GM18907 (cell line): ENCODE measurements around the gene CABYR.

Experiments
- ATAC-seq: cut with Tn5 transposase; IDR thresholded peaks from one replicate; pipeline ENCODE4 v1.9.1; 2021; ENCODE audit warnings: mild to moderate bottlenecking, moderate library complexity; ENCODE audit not compliant: unreplicated experiment

CABYR gene

DNA sequence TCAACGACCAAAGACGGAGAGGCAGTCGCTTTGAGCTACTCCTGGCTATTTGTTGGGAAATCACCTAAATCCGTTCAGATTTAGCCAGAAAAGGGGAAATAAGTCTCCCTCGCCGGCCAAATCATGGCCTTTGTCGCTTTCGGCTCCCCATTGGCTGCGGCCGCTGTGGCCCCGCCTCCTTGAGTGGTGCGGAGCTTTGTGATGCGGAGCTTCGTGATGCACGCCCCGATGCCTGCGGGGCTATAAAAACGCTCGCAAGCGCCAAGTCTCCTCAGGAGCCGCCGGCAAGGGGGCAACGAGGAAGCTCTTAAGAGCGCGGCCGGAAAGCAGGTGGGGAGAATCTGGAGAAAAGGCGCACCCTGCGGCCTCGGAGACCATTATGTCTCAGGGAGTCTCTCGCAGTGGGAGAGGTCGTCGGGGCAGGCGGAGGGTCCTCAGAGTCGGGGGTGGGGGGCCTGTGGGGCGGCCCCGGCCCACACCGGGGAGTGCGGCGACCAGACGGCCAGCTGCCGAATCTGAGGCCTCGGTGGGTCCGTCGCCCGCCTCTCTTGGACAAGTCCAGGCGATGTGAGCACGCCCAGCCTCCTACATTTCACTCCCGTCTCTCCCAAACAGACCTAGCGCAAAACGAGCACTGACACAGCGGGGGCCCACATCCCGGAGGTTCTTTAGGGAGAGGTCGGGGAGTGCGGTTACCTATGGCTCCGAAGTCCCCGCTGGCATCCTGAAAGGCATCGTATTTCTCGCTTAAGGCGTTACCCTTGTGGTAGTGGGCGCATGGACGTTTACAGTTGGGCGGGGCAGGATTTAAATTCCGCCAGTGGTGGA lies at the start of gene CABYR:
Gene CABYR, plus strand, starts transcription at position 274 of the 828 bp plus-strand sequence. CDS start 4,053 bp downstream, outside the sequence.
- peak; percentile 94 for ATAC-seq

- ATAC-seq, result no peak
Measured at GRCh38 chr18:24089076-24089475, 49.8 kb upstream of the CABYR start.

GRCh38 chr18:24089515-24090337 lies 49.1 kb upstream of the CABYR start:
- no peak for ATAC-seq

DNA sequence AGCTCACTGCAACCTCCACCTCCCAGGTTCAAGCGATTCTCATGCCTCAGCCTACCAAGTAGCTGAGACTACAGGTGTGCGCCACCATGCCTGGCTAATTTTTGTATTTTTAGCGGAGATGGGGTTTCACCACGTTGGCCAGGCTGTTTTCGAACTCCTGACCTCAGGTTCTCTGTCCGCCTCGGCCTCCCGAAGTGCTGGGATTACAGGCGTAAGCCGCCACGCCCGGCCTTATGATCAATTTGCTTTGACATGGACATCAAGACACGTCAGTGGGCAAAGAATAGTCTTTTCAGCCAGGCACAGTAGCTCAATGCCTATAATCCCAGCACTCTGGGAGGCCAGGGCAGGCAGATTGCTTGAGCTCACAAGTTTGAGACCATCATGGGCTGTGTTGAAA lies 48.0 kb upstream of the CABYR start:
- no peak for ATAC-seq

DNA sequence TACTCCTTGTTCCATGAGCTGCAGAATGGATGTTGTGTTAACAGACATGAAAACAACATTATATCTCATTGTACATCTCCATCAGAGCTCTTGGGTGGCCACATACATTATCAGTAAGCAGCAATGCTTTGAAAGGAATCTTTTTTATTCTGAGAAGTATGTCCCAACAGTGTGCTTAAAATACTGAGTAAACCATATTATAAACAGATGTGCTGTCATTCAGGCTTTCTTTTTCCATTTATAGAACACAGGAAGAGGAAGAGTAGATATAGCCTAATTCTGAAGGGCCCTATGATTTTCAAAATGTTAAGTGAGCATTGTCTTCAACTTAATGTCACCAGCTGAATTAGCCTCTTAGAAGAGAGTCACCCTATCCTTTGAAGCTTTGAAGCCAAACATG lies 44.3 kb upstream of the CABYR start:
- ATAC-seq, result no peak

DNA sequence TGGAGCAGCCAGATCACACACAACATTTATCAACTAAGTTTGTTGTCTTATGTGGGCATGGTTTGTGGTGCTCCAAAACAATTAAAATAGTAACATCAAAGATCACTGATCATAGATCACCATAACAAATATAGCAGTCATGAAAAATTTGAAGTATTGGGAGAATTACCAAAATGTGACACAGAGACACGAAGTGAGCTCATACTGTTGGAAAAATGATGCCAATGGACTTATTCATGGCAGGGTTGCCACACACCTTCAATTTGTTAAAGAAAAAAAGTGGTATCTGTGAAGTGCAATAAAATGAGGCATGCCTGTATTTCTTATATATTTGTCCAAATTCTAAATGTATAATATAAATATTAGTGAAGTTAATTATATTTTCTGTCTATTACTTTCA lies 42.9 kb upstream of the CABYR start:
- no peak for ATAC-seq

- ATAC-seq, result no peak
Measured at GRCh38 chr18:24103320-24104021, 35.4 kb upstream of the CABYR start.

GRCh38 chr18:24104486-24104885 lies 34.4 kb upstream of the CABYR start:
- ATAC-seq, result no peak

GRCh38 chr18:24108641-24109040 lies 30.2 kb upstream of the CABYR start:
- ATAC-seq, result no peak

DNA sequence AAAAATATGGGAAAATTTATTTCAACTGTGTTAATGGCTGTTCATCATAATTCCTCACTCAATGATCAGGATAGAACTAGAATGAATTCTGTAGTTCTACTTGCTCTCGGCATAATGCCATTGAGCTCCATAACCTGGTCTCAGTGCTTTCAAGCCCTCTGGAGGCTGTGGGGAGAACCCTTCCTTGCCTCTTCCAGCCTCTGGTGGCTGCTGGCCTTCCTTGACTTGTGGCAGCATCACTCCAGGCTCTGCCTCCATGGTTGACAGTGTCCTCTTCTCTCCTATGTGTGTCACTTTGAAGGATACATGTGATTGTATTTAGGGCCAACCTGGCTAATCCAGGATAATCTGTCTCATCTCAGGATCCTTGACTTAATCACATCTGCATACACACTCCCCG lies 26.9 kb upstream of the CABYR start:
- no peak for ATAC-seq

GRCh38 chr18:24112464-24112863 lies 26.4 kb upstream of the CABYR start:
- ATAC-seq, result no peak

DNA sequence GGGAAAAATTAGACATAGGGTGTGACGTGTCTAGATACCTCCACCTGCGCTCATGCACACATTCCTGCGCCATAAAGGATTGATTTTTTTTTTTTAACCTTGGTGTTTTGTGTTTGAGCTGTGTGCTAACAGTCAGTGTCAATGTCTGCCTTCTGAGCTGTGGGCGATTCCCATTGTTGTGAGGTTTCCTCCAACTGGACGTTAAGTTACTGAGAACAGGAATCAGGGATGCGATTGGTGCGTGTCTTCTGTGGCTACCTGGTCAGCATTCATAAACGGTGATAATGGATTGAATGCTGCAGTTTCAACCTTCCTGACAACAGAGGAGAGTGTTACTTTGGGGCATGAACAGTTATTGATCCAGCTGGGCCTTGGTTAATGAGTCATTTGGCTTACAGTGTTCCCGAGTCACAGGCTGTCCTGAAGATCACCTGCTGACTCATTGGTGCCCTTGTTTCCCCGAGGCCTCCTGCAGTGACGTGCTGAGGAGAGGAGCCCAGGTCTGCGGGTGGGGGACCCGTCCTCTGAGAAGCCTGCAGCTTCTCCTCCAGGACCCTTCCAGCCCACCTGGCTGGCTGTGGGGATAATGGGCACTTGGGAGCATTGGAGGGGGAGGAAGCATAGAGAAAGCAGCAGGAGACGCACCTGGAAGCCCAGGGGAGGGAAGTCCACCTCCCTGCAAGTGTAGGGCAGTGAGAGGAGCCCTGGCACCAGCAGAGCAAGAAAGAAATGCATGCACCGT lies 25.8 kb upstream of the CABYR start:
- ATAC-seq, result no peak

DNA sequence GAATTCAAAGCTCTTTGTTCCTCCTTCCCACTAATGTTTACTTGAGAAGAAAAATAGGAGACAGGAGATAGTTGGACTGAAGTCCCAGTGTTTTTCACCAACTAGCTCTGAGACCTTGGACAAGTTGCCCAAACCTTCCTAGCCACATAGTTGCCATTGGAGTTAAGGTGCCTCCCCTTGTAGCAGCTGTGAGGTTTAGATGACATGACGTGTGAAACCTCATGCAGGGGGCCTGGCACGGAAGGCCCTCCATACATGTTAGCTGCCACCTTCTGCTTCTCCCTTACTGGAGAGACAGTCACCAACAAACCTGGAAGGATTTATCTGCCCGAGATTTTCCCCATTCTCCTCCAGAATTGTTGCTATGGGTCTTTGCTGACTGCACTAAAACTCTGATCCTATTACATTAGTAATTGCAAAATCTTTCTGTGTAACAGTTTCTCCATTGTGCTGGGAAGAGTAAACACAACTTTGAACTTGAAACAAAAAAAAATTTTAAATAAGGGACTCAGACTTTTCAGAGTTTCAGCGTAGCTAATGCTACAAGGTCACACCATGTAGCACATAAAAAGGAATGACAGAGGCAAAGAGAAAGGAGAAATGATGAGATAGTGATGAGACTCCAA lies 23.8 kb upstream of the CABYR start:
- ATAC-seq, result no peak

DNA sequence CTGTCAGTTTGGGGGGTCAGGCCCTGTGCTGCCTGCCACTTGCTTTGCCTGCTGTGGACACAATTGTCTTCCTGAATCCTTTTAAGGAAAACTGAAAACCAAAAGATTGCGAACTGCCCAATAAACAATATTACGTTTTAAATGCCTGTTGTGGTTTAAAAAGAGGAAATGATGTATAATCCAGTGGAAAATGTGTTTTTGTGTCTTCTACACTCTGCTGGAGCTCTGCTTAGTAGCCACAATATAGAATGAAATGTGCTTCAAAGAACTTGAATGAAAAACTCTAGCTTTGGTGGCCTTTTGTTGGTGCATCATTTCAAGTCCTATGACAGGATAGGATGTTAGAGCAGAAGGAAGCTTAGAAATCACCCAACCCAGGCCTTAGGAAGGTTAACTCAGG lies 23.2 kb upstream of the CABYR start:
- no peak for ATAC-seq

- ATAC-seq, result peak; percentile 66
Measured at GRCh38 chr18:24118750-24119577, 19.9 kb upstream of the CABYR start.

DNA sequence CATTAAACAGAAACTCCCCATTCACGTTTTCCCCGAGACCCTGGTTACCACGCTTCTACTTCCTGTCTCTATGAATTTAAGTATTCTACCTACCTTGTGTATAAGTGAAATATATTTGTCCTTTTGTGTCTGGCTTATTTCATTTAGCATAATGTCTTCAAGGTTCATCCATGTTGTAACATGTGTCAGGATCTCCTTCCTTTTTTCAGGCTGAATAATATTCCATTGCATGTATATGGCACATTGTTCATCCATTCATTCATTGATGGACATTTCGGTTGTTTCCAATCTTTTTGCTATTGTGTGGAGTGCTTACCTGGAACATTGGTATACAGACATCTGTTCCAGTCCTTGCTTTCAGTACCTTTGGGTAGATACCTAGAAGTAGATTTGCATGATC lies 18.2 kb upstream of the CABYR start:
- no peak for ATAC-seq

GRCh38 chr18:24121625-24122024 lies 17.2 kb upstream of the CABYR start:
- no peak for ATAC-seq

- no peak for ATAC-seq
Measured at GRCh38 chr18:24126155-24126961, 12.5 kb upstream of the CABYR start.

DNA sequence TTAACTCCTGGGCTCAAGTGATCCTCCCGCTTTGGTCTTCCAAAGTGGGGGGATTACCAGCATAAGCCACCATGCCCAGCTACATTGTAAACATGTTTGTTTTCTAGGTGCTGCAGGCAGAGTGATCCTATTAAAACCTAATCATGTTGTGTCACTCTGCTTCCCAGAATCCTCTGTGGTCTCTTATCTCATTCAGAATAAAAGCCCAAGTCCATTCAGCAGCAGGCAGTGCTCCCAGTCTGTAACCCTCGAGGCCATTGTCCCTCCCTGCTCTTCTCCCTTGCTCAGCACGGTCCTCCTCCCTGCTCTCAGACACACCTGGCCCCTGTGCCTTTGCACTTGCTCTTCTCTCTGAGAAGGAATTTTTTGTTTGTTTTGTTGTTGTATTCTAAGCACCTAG lies 11.1 kb upstream of the CABYR start:
- no peak for ATAC-seq
